ENCODE results near the gene CCIN.
"Not testable (repeated sequence)": the region's sequence is repeated elsewhere in the genome, so short reads cannot be mapped to it uniquely, and the experiment has no call there.

Gene CCIN

DNA sequence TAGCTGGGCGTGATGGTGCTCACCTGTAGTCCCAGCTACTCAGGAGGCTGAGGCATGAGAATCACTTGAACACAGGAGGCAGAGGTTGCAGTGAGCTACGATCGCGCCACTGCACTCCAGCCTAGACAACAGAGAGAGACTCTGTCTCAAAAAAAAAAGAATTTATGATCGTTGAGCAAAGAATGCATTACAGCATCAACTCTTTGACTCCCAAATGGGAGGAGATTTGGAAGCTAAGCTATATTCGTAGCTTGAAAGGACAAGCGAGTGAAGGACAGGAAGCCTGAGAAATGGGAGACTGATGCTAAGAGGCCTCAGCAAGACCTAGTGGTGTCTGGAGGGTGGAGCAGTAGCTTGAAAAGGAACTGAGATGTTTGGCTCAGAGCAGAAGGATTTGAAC lies 10.3 kb upstream of the CCIN start:
- no peak for DNase-seq (ENCODE audit: low read depth in 2 of 2)

DNA sequence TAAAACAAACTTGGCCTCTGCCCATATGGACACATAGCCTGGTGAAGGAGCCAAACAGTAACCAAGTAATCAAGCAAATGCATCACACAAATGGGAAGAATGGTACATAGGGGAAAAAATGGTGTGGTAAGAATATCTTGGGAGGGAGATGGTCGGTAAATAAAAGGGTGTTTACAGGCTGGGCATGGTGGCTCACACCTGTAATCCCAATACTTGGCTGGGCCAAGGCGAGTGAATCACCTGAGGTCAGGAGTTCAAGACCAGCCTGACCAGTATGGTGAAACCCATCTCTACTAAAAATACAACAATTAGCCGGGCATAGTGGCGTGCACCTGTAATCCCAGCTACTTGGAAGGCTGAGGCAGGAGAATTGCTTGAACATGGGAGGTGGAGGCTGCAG lies 9.7 kb upstream of the CCIN start:
- not testable (repeated sequence) for DNase-seq (ENCODE audit: low read depth in 2 of 2)

DNA sequence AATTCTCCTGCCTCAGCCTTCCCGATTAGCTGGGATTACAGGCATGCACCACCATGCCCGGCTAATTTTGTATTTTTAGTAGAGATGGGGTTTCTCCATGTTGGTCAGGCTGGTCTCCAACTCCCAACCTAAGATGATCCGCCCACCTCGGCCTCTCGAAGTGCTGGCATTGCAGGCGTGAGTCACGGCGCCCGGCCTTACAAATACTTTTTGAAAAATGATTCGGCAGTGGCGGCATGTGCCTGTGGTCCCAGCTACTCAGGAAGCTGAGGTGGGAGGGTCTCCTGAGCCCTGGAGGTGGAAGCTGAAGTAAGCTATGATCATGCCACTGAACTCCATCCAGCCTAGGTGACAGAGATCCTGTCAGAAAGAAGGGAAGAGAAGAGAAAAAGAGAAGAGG lies 9.1 kb upstream of the CCIN start:
- DNase-seq (ENCODE audit: low read depth in 2 of 2): not testable (repeated sequence)

DNA sequence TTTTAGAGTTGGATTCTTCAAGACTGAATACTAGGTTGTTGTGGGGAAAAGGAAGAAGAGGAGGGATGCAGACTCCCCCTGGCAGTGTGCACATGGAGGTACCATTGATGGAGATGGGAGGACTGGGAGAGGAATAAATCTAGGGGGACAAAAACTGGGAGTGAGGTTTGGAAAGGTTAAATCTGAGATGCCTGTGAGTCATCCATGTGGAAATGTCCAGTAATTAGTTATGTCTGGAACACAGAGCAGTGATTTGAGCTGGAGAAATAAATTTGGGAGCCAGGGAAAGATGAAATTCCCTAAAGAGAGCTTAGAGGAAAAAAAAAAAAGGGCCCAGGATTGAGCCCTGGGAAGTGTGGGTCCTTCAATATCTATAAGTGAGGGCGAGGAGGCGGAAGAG lies 8.0 kb upstream of the CCIN start:
- no peak for DNase-seq (ENCODE audit: low read depth in 2 of 2)

DNA sequence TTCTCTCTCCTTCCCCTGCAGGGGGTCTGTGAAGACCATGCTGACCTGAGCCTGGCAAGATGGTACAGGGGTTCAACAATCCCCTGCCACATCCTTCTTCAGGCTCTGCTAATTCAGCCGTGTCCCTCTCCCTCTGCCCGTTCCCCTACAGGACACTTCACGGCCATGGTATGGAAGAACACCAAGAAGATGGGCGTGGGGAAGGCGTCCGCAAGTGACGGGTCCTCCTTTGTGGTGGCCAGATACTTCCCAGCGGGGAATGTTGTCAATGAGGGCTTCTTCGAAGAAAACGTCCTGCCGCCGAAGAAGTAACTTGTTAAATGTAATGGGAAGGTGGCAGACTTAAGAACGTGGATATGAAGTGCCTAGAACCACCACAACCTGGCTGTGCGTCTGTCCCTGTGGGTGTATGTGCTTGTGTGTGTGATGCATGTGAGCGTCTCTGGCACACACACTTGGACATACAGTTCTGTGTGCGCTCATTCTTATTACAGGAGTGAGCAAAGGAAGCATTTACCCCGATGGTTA lies 6.9 kb upstream of the CCIN start:
- no peak for DNase-seq (ENCODE audit: low read depth in 2 of 2)

DNA sequence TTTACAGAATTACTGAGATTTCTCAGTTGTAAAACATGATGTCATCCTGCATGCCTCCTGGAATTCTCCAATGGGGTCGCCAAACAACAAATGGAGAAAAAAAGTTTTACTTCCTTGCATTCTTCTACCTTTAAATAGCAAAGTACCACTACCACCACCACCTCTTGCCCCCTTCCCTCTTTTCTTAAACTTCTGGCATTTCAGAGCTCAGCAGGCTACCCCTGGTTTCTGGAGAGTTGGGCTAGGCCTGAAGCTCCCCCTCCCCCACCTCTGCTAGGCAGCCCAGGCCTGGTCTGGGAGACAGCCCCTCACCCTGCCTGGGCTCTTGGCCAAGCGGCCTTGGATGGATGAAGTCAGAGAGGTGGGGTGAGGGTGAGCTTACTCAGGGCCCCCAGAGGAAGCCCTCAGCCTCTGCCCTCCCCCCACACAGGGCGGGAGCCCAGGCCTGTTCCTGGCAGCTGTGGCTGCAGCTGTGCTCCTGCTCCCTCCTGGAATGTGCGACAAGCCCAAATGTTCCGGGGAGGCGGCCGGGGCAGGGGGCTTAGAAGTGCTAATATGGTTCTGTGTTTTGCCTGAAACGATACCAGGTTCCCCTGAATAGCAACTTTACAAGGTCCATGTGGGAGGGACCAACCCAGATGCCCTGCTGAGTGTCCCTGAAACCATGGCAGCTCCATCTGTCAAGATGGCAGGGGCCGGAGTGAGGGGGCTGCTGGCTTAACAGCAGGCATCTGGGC lies 6.0 kb upstream of the CCIN start:
- DNase-seq (ENCODE audit: low read depth in 2 of 2): peak; percentile 83 to 87

DNA sequence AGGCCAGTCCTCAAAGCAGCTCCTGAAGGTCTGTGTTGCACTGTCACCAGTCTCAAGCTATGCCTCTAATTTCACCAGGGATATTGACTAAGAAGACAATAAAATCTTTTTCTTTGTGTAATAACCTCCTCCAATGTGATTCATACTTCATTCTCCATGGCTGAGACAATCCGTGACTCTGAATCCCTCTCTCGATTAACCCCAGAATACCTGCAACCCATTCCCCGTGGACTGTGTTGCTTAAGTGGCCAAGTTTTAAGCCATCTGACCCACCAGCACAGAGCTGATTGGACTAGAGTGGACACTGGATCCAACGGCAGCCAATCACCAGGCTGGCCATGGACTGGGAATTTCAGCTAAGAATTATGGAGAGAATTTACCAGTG lies 5.4 kb upstream of the CCIN start:
- DNase-seq (ENCODE audit: low read depth in 2 of 2): no peak

DNA sequence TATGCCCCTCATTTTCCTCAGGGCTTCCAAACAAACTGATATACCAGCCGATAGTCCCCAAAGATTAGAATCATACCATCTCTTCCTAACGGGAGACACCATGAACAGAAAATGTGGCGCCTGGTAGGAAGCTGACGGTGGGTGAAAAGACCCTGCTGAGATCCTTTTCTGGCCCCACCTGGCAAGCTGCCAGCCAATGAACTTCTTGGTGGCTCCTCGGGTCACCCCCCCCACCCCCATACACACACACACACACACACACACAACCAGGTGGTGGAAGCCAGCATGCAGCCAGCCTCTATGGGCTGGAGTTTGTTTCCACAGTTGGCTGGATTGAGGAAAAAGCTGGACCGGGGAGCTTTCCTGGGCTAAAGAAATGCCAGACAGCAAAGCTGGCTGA lies 4.8 kb upstream of the CCIN start:
- no peak for DNase-seq (ENCODE audit: low read depth in 2 of 2)

DNA sequence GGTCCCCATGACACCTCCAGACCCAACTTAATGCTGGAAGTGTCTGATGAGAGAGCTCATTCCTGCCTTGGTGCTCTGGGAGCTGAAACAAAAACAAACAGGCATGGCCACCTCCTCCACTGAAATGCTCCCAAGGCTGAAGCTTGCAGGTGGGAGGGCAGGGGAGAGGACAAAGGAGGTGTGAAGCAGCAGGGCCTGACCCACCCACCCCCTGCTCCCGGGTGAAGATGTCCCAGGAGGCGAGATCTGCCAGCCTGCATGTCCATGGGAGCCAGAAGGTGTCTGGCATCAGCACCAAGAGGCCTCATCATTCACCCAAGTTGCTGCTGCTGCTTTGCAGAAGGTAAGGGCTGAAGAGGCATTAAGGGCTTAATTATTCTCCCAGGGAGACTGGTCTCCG lies 4.2 kb upstream of the CCIN start:
- no peak for DNase-seq (ENCODE audit: low read depth in 2 of 2)

DNA sequence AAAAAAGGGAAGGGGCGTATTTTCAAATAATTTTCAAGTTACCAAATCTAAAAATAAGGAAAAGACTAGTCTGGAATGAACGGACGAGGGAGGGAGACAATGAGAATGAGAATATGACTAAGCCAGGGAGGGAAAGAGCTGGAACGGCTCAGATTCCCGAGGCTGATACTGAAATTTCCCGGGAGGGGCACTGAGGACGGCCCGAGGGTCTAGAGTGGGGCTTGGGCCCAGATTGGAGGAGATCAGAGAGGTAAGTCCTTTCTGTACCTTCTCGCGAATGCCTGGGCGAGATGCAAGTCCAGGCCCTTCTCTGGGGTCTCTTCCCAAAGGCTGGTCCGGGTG lies 3.4 kb upstream of the CCIN start:
- DNase-seq (ENCODE audit: low read depth in 2 of 2): no peak

DNA sequence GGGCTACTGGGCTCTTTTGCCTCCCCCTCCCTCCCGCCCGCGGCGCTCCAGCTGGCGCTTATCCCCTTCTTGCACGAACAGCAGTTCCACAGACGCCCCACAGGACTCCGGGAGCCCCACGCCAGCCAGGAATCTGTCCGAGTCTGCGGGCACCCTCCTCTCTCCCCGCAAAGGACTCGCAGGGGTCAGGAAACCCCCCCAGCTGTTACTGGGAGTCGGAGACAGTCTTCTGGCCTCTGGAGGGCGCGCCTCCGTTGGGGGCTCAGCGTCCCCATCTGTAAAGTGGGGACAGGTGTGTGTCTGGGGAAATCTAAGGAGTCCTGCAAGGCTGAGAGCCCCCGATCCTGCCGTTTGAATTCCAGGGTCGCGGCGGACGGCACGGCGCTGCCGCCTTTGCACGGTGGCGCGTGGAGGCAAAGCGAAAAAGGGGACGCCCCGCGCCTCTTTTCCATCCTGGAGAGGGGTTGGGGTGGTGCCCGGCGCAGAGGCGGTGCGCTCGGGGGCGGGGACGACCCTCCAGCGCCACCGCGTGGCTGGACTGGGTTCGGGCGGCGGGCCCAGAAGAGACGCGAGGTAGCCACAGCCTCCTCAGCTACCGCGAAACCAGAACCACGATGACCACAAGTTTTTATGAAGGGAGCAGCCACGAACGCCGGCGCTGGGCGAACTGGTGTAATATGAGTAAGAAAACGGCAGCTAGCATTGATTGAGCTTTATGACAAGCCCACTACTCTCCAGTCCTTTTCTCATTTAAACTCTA lies 2.8 kb upstream of the CCIN start:
- peak; percentile 69 to 73 for DNase-seq (ENCODE audit: low read depth in 2 of 2)

DNA sequence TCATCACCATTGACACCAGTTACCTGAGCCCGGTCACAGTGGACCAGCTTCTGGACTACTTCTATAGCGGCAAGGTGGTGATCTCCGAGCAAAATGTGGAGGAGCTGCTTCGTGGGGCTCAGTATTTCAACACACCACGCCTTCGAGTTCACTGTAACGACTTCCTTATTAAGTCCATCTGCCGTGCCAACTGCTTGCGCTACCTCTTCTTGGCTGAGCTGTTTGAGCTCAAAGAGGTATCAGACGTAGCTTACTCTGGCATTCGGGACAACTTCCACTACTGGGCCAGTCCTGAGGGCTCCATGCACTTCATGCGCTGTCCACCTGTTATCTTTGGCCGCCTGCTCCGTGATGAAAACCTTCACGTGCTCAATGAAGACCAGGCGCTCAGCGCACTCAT lies 520 bp downstream of the CCIN start:
- DNase-seq (ENCODE audit: low read depth in 2 of 2): no peak

DNA sequence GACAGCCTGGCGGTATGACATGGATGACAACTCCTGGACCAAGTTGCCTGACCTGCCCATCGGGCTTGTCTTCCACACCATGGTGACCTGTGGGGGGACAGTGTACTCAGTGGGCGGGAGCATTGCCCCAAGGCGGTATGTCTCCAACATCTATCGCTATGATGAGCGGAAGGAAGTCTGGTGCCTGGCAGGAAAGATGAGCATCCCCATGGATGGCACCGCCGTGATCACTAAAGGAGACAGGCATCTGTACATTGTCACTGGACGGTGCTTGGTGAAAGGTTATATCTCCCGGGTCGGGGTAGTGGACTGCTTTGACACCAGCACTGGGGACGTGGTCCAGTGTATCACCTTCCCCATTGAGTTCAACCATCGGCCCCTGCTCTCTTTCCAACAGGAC lies 1.3 kb downstream of the CCIN start:
- no peak for DNase-seq (ENCODE audit: low read depth in 2 of 2)

DNA sequence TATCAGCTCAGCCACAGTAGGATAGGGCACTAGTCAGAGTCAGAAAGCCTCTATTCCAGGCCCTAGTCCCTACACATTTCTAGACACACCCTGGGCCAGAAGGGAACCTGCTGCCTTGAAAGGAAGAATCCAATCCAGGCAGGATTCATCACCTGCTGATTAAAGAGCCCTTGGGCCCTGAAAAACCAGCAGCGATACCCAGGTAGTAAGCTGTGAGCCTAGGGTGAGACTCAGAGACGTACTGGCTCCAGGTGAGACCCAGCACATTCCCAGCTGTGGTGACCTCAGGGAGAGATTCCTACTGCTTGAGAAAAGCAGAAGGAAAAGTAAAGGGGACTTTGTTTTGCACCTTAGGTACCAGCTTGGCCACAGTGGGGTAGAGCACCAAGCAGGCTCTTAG lies 4.7 kb downstream of the CCIN start:
- DNase-seq (ENCODE audit: low read depth in 2 of 2): no peak

DNA sequence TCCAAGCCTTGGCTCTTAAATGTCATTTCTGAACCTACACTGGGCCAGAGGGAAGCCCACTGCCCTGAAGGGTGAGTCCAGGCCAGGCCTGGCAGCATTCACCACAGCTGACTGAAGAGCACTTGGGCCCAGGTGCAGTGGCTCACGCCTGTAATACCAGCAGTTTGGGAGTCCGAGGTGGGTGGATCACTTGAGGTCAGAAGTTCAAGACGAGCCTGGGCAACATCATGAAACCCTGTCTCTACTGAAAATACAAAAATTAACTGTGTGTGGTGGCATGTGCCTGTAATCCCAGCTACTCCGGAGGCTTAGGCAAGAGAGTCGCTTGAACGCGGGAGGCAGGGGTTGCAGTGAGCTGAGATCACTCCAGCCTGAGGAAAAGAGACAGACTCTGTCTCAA lies 5.1 kb downstream of the CCIN start:
- no peak for DNase-seq (ENCODE audit: low read depth in 2 of 2)

DNA sequence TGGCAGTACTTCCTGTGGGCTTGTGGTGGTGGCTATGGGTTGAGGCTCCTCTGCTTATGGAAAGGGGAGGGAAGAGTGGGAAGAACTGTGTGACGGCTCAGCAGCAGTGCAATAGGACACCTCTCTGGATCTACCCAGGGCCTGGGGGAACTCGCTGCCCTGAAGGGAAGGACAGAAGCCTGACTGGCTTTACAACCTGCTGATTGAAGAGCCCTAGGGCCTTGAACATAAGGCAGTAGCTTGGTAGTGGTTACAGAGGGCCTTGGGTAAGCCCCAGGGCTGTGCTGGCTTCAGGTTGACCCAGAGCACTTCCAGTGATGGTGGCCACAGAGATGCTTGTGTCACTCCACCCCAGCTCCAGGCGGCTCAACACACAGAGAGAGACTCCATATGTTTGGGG lies 5.5 kb downstream of the CCIN start:
- no peak for DNase-seq (ENCODE audit: low read depth in 2 of 2)

DNA sequence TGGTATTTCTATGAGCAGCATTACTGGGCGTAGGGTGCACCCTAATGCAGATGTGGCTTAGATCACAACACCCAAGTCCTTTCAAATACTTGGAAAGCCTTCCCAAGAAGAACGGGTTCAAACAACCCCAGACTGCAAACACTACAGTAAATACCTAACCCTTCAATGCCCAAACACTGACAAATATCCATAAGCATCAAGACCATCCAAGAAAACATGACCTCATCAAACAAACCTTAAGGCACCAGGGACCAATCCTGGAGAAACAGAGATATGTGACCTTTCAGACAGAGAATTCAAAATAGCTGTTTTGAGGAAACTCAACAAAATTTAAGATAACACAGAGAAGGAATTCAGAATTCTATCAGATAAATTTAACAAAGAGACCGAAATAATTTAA lies 6.0 kb downstream of the CCIN start:
- not testable (repeated sequence) for DNase-seq (ENCODE audit: low read depth in 2 of 2)

DNA sequence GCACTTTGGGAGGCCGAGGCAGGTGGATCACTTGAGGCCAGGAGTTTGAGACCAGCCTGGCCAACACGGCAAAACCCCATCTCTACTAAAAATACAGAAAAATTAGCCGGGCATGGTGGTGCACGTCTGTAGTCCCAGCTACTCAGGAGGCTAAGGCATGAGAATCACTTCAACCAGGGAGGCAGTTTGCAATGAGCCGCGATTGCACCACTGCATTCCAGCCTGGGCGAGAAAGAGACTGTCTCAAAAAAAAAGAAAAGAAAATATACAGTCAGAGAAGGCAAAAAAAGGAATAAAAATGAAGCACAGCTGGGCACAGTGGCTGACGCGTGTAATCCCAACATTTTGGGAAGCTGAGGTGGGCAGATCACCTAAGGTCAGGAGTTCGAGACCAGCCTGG lies 7.3 kb downstream of the CCIN start:
- not testable (repeated sequence) for DNase-seq (ENCODE audit: low read depth in 2 of 2)

DNA sequence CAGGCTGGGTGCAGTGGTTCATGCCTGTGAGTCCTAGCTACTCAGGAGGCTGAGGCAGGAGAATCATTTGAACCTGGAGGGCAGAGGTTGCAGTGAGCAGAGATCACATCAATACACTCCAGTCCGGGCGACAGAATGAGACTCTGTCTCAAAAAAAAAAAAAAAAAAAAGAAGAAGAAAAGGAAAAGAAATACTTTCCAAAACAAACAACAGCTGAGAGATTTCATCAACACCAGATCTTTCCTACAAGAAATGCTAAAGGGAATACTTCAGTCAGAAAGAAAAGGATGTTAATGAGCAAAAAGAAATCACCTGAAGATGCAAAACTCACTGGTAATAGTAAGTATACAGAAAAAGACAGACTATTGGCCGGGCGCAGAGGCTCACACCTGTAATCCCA lies 8.4 kb downstream of the CCIN start:
- no peak for DNase-seq (ENCODE audit: low read depth in 2 of 2)

DNA sequence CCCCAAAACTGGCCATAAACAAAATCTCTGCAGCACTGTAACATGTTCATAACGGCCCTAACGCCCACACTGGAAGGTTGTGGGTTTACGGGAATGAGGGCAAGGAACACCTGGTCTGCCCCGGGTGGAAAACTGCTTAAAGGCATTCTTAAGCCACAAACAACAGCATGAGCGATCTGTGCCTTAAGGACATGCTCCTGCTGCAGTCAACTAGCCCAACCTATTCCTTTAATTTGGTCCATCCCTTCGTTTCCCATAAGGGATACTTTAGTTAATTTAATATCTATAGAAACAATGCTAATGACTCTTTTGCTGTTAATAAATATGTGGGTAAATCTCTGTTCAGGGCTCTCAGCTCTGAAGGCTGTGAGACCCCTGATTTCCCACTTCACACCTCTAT lies 11.1 kb downstream of the CCIN start:
- not testable (repeated sequence) for DNase-seq (ENCODE audit: low read depth in 2 of 2)

DNA sequence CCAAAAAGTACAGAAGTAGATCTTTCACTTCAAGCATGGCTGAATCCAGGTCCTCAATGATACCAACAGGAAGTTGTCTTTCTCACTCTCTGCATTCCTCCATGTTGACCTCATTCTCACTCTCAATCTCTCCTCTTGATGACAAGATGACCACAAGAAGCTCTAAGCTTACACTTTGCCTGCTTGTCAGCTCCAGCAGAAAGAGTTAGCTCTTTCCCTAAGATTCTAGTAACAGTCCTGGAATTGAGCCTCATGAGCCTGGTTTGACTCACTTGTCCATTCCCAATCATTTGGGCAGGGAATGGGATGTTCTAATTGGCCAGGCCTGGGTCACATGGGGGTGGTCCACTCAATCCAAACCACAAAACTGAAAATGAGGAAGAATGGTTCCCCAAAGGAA lies 18.2 kb downstream of the CCIN start:
- DNase-seq (ENCODE audit: low read depth in 2 of 2): peak; percentile 81 to 83

DNA sequence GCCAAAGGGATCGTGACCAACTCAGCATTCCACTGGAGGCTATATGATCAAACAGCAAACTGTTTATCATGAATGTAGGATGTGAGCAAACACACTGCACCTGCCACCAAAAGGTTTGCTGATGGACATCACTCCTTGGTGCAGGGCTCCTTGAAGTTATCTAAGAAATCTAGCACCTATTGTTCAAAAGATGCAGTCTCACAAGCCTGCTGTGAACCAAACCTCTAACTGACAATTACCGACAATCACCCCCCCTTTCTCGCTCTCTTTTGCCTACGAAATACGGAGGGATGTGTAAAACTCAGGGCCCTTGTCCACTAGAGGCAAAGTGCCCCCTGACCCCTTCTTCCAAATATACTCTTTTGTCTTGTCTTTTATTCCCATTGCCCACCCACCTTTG lies 19.0 kb downstream of the CCIN start:
- DNase-seq (ENCODE audit: low read depth in 2 of 2): no peak

DNA sequence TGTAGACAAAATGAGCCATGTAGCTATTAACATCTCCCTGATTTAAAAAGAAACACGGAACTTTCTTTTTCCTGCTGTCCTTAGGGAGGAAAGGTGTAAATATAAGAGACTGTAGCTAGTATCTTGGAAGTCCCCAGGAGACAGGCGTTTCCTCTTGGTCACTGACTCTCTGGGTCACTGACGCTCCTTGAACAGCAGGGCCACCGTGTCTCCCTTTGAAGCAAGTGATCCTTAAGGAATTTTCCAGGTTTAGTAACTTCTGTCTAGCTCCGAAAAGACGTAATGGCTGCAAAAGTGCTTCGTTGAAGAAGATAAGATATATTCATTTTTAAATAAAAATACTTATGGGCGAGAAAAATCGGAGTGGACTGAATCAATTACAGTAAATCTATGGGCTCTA lies 20.8 kb downstream of the CCIN start:
- DNase-seq (ENCODE audit: low read depth in 2 of 2): no peak

Measured in fibroblast of skin of left quadriceps (primary cell).